Measurements from ENCODE around the gene UNC119B.
"Not testable (repeated sequence)": the region's sequence is repeated elsewhere in the genome, so short reads cannot be mapped to it uniquely, and the experiment has no call there.

The UNC119B gene

DNA sequence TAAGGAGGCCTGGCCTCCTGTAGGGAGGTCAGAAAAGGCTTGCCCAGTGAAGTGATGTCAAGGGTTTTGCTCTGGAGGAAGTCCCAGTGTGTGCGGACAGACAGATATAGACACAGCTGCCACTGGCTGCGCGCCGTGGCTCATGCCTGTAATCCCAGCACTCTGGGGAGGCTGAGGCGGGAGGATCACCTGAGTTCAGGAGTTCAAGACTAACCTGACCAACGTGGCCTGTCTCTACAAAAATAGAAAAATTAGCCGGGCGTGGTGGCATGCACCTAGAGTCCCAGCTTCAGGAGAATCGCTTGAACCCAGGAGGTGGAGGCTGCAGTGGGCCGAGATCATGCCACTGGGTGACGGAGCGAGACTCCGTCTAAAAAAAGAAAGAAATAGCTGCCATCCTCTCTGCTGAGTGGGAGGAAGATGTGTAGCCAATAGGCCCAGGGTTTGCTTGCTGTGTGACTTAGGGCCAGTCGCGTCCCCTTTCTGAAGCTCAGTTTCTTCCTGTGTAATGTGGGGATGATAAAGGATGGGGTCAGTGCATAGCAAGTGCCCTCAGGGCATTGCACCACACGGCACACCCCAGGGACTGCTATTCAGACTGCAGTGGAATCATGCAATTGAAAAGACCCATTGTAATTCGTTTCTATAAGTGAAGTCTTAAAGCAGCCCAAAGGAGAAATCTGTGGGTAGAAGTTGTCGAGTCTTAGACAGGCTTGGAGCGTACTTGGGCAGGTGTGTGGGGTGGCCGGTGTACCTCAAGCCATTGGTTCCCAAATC, 42.0 kb upstream of the UNC119B start:
- Mint-ChIP-seq H3K27me3 (ENCODE audit: low read depth) (no peaks in the 10 kb centered on the region), H3K36me3 (ENCODE audit: low read depth) (no peaks in the 10 kb centered on the region), H3K4me3 (no peak overlapping the region), H3K4me1 (peaks cover 5% of the 10 kb centered on the region), H3K27ac (peak overlapping the region in 1 of 3 experiments; percentile 4), H3K9me3 (no peaks in the 10 kb centered on the region)
- TF ChIP-seq, protein P1, sequence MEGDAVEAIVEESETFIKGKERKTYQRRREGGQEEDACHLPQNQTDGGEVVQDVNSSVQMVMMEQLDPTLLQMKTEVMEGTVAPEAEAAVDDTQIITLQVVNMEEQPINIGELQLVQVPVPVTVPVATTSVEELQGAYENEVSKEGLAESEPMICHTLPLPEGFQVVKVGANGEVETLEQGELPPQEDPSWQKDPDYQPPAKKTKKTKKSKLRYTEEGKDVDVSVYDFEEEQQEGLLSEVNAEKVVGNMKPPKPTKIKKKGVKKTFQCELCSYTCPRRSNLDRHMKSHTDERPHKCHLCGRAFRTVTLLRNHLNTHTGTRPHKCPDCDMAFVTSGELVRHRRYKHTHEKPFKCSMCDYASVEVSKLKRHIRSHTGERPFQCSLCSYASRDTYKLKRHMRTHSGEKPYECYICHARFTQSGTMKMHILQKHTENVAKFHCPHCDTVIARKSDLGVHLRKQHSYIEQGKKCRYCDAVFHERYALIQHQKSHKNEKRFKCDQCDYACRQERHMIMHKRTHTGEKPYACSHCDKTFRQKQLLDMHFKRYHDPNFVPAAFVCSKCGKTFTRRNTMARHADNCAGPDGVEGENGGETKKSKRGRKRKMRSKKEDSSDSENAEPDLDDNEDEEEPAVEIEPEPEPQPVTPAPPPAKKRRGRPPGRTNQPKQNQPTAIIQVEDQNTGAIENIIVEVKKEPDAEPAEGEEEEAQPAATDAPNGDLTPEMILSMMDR (IDR thresholded peaks at IDR 0.05; ENCODE audit: unreplicated experiment in 3 of 3): no peak

DNA sequence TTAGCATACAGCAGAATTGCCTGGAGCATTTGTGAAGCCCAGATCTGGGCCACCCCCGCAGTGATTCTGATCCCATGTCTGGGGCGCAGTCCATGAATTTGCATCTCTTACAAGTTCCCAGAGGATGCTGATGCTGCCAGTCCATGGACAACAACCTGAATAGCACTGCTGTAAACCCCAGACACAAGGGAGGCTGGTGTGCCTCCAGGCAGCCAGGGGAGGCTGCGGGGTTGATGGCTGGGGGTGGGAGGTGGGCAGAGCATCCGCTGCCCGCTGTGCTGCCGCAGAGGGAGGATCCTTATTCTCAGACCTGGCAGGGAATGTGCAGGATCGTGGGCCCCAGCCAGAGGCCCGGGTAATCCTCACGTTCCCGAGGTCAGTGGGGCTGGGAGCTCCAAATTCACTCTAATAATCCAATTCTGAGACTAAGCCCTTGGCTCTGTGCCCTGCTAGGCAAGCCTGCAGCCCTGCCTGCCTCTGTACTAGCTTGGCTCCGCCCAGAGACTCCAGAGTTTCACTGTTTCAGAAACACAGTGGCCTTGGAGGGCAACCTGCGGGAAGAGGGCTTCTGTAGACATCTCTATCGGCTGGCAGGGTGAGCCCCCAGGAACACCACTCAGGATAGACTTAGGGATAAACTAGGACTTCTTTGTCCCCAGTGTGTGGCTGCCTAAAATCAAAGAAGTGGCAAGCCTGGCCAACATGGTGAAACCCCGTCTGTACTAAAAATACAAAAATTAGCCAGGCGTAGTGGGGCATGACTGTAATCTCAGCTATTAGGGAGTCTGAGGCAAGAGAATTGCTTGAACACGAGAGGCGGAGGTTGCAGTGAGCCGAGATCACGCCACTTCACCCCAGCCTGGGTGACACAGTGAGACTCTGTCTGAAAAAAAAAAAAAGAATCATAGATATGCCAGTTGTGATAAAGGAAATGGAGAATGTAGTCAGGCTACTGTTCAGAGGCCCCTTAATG, 41.1 kb upstream of the UNC119B start:
- TF ChIP-seq, protein P1 (IDR thresholded peaks at IDR 0.05; ENCODE audit: unreplicated experiment in 3 of 3): no peak
- Mint-ChIP-seq H3K27me3 (ENCODE audit: low read depth) (no peaks in the 10 kb centered on the region), H3K4me3 (no peak overlapping the region), H3K36me3 (ENCODE audit: low read depth) (no peaks in the 10 kb centered on the region), H3K27ac (peak overlapping the region; percentile 82 to 87 (median 83)), H3K9me3 (no peaks in the 10 kb centered on the region), H3K4me1 (peaks cover 5% of the 10 kb centered on the region)

DNA sequence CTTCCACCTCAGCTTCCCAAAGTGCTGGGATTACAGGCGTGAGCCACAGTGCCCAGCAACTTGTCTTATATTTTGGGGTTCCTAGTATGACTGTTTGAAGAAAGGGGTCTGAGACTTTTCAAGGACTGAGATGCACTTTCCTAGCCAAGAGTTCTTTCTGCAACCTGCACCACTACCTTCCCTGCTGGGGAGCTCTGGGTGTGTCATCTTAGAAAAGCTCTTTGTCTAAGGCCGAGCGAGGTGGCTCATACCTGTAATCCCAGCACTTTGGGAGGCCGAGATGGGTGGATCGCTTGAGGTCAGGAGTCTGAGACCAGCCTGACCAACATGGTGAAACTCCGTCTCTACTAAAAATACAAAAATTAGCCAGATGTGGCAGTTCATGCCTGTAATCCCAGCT, 40.0 kb upstream of the UNC119B start:
- not testable (repeated sequence) for H3K36me3 Mint-ChIP-seq (ENCODE audit: low read depth); H3K4me3 Mint-ChIP-seq; H3K27ac Mint-ChIP-seq; H3K4me1 Mint-ChIP-seq; H3K27me3 Mint-ChIP-seq (ENCODE audit: low read depth); H3K9me3 Mint-ChIP-seq

DNA sequence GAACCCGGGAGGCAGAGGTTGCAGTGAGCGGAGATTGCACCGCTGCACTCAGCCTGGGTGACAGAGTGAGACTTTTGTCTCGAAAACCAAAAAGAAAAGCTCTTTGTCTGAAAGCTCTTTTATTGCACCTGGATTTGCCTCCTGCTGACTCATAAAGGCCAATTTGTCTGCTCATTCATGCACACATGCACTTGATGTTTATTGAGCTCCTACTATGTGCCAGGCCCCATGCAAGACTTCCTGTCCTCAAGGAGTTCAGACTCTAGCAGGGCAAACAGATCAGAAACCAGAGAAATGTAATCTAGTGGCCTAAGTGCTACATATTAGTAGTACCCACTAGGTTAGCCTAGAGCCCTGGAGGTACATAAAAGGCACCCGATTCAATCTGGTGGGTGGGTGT, 39.6 kb upstream of the UNC119B start:
- Mint-ChIP-seq H3K27me3 (ENCODE audit: low read depth) (no peaks in the 10 kb centered on the region), H3K36me3 (ENCODE audit: low read depth) (no peaks in the 10 kb centered on the region), H3K9me3 (no peaks in the 10 kb centered on the region), H3K4me1 (peaks cover 5% of the 10 kb centered on the region), H3K4me3 (no peak overlapping the region), H3K27ac (no peak overlapping the region)
- TF ChIP-seq, protein P1 (IDR thresholded peaks at IDR 0.05; ENCODE audit: unreplicated experiment in 3 of 3): no peak

DNA sequence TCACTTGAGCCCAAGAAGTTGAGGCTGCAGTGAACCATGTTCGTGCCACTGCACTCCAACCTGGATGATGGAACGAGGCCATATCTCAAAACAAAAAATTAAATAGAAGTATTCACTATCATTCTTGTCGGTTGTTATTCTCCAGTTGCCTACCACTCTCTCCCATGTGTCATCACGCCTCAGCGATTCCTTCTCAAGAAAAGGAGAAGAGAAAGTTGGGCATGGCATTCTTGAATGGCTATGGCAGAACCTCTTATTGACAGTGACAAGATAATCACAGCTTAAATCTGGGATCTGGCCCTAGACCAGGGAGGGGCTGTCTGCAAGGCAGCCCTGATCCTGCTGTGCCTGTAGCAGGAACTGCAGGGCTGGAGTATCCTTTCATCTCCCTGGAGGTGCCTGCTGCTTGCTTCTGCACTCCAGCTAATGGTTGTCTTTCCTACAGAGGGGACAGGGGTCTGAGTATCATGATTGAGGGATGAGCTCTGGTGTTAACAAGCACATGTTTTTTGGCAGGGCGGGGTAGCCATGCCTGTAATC, 36.1 kb upstream of the UNC119B start:
- no peaks in the 10 kb centered on the region for H3K9me3 Mint-ChIP-seq
- TF ChIP-seq, protein P1 (IDR thresholded peaks at IDR 0.05; ENCODE audit: unreplicated experiment in 3 of 3): no peak
- H3K4me3 Mint-ChIP-seq: no peak overlapping the region
- H3K36me3 Mint-ChIP-seq (ENCODE audit: low read depth): no peaks in the 10 kb centered on the region
- H3K4me1 Mint-ChIP-seq: no peaks in the 10 kb centered on the region
- H3K27ac Mint-ChIP-seq: no peak overlapping the region
- H3K27me3 Mint-ChIP-seq (ENCODE audit: low read depth): peaks cover 4% of the 10 kb centered on the region

DNA sequence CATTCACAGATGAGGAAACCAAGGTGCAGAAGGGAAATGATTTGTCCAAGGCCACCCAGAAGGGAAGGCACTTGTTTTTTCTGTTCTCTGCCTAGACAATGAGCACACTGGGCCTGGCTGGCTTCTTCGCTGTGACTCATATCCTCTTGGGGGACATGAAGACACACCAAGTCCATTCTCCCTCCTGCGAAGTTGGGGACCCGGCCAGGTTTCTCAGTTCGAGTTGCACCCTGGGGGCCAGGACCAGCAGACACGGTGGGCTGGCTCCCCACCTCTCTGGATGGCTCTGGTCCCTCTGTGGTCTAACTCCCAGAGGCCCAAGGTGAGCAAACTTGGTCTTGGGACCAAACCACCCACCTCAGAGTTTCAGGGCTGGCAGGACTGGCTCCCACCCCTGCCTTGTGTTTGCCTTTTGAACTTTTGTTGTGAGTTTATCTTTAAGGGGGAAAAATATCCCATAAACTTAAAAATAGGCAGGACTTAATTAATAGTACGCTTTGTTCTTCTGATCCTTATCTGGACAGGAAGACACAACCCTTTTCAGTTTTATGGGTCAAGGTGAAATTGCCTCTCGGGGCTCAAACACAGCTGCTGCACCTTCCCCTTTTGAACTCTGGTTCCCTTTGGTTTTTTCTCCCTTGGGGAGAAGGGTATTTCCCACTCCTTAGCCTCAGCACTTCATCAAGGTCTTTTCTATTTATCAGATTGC, 32.3 kb upstream of the UNC119B start:
- Mint-ChIP-seq H3K27me3 (ENCODE audit: low read depth) (peaks cover 4% of the 10 kb centered on the region), H3K4me3 (no peak overlapping the region), H3K27ac (no peak overlapping the region), H3K9me3 (no peaks in the 10 kb centered on the region), H3K36me3 (ENCODE audit: low read depth) (no peaks in the 10 kb centered on the region), H3K4me1 (no peaks in the 10 kb centered on the region)
- TF ChIP-seq, protein P1 (IDR thresholded peaks at IDR 0.05; ENCODE audit: unreplicated experiment in 3 of 3): no peak
